ENCODE results near the gene TMEM255B.
A peak's percentile ranks its signal among the peaks of the same experiment; 100 is the strongest.
"Not testable (repeated sequence)": the region's sequence is repeated elsewhere in the genome, so short reads cannot be mapped to it uniquely, and the experiment has no call there.

TMEM255B gene

DNA sequence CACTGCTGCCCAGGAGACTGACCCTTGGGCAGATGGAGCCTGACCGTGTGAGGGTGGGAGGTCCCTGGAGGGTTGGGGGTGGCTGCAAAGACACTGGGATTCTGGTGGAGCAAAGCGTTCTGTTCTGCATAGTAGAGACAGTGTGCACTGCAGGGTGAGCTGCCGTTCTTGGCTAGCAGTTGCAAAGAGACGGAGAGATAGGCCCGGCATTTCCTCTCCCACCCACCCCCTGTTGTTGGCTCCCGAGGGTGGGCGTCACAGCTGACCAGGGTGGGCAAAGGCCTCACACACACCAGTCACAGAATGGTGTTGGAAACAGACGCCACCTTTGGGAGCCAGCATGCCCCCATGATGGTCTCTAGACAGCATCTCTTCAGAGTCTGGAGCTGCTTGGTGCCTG lies 11.4 kb downstream of the TMEM255B start:
- DNase-seq = no peak

DNA sequence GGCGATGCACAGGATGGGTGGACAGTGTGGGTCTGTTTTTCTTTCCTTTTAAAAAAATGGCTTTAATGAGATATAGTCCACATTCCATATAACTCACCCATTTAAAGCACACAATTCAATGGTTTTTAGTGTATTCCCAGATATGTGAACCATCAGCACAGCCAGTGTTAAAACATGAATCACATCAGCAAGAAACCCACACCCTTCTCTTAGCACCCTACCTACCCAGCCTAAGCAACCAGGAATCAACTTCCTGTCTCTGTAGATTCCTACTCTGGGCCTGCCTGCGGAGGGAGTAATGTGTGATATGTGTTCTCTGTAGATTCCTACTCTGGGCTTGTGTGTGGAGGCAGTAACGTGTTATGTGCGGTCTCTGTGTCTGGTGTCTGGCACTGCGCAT lies 11.9 kb downstream of the TMEM255B start:
- DNase-seq = no peak

DNA sequence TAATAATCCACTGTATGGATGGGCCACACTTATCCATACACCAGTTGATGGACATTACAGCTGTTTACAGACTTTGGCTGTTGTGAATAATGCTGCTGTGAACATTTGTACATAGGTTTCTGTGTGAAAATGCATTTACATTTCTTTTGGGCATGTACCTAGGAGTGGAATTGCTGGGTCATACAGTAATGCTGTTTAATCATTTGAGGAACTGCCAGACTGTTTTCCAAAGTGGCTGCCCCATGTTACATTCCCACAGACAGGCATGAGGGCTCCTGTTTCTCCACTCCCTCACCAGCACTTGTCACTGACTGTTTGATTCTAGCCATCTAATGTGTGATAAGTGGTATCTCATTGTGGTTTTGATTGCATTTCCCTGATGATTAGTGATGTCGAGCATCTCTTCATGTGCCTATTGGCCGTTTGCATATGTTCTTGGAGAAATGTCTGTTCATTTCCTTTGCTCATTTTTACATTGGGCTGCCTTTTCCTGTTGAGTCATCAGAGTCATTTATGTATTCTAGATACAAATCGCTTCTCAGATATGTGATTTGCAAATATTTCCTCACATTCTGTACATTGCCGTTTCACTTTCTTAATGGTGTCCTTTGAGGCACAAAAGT lies 12.8 kb downstream of the TMEM255B start:
- DNase-seq = no peak

DNA sequence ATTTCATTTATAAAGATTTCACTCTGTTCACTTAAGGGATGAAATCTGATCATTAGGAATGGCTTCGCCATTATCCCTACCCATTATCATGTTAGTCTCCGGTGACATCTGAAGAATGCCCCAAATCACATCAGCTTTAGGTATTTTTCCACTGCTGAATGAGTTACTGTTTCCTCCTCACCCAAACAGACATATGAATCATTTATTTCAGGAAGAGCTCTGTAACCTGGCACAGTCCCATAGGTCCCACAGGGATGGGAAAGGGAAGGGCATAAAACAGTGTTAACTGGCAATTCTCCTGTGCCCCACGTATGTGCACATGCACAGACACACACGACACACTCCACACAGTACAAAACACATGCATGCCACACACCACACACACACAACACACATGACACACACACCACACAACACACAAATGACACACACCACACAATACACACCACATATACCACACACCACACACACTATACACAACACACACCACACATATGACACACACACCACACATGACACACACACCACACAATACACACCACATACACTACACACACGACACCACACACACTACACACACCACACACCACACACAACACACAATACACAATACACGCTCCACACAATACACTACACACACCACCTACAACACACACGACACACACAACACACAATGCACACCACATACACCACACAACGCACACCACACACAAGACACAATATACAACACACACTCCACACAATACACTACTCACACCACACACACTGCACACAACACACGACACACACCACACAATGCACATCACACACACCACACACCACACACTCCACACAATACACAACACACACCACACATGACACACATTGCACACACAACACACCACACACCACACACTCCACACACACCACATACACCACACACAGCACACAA lies 15.4 kb downstream of the TMEM255B start:
- DNase-seq = no peak

DNA sequence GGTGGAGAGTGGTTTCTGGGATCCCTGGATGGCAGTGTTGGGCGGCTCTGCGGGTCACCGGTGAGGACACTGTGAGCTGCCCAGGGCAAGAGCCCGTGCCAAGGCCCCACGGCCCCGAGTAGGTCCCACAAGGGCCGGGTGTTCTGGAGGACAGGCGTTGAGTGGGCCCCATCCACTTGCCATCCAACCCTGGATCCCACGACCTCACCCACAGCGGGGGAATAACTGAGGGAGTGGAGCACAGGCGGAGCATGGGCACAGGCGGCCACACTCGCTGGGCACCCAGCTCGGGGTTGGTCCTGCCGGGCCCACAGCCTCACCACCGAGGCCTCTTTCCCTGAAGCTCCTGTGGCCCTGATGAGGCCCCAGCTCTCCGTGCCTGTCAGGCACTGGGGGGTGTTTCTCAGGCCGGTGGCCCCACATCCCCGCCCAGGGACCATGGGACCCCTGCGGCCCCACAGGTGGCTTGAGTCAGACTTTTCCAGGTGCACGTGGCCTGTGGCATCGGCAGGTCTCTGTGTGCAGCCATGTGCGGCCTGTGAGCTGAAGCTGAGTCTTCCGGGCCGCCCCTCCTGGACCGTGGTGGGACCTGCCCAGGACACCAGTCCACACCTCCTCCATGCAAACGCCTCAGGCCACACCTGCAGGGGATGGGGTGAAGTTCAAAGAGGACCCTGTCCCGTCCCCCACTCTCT lies 16.6 kb downstream of the TMEM255B start:
- DNase-seq = no peak

DNA sequence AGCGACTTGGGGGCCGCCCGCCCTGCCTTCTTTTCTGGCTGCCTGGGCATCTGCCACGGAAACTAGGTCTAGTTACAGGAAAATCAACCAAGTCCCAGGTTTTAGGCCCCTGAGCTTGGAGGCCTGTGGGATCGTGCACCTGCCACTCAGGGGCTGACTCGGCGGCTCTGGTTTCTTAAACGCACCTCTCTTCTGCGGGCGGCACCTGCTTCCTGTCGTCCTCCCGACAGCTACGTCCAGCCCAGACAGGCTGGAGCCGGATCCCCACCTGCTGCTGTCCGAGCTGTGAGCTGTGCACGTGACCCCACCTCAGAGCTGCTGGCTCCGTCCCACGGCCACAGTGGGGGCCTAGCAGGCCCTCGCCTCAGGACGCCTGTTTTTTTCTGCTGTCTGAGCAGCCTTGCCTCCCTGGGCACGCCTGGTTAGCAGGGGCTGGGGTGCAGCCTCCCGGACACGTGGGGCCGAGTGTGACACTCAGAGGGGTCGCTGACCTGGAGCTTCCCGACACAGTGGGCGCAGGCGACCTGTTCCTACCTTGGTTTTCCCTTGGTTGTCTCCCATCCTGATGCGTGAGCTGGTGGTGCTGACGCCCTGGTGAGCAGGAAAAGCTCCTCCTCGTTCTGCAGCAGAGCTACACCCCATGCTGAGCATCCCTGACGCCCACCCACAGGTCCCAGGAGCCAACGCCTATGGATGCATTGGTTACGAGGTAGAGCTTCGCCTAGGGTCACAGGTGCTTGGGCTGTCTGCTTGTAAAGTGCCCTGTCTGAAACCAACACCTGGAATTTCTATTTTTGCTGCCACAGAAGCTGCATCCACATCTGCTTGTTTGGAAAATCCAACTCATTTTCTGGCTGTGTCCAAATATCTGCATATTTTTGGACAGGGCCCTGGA lies 17.5 kb downstream of the TMEM255B start:
- DNase-seq = peak; percentile 39 to 74

DNA sequence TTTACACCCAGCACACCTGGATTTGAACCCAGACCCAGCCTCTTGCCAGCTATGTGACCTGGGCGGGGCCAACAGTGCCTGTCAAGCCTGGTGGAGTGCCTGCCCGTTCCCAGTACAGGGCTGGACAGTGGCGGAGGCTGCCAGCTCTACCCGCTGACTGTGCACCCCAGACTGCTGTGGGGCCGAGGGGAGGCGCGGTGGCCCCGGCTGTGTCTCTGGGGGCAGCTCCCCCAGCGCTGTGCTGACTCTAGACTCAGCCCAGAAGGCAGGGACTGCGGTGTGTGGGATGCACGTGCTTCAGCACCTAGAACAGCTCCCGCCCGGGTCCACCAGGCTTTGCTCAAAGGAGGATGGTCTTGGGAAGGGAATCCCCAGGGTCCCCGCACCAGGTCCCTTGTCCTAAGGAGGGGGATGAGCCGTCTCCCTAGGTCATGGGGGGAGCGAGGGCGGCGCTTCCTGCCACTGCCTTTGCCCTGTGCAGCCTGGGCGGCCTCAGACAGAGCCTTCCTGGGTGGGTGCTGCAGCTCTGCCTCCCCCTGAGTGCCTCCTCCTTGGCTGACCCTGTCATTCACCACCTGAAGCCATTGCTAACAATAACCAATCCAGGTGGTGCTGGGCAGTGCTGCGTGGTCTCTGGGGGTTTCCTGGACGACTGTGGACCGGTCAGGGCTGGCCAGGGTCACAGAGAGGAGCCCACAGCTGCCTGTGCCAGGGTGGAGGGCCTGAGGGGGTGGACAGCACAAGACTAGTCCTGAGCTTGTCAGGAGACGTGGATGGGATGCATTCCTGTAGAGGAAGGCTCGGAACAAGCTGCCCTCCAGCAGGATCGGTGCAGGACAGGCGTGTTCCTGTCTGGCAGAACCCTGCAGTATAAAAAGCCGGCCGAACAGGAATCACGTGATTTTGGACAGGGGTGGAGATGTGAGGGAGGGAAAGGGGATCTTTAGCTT lies 18.6 kb downstream of the TMEM255B start:
- DNase-seq = peak in 1 of 2 experiments; percentile 32

DNA sequence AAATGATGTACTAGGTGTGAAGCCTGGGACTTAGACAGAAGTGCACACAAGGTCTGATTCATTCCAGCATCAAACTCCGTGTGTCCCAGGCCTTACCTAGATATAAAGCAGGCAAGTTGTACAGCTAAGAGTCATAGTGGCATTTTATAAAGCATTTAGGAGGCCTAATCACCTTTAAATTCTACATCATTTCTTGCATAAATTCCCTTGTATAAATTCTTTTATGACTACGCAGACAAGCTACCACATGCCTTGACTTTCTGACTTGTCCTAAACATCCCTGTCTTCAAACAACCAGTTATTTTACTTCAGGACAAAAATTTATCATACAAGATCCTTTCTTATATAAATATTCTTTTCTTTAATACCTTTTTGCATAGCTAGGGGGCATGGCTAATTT lies 22.5 kb downstream of the TMEM255B start:
- DNase-seq = no peak

DNA sequence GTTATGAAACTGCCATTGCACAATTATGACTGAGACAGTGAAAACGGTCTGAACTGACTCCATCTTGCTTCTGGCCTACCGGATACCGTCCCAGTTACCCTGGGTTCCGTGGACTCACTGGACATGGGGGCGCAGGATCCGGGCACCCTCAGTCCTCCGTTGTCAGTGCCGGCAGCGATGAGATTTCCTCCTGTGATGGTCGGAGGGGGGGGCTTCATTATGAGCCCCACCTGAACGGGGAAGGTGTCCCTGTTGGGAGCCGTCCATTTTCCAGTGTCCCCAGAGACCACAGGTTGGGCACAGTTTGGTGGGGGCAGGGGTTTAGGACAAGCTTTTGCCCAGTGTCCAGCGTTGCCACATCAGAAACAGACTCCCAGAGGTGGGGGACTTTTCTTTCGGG lies 23.4 kb downstream of the TMEM255B start:
- no peak for DNase-seq

DNA sequence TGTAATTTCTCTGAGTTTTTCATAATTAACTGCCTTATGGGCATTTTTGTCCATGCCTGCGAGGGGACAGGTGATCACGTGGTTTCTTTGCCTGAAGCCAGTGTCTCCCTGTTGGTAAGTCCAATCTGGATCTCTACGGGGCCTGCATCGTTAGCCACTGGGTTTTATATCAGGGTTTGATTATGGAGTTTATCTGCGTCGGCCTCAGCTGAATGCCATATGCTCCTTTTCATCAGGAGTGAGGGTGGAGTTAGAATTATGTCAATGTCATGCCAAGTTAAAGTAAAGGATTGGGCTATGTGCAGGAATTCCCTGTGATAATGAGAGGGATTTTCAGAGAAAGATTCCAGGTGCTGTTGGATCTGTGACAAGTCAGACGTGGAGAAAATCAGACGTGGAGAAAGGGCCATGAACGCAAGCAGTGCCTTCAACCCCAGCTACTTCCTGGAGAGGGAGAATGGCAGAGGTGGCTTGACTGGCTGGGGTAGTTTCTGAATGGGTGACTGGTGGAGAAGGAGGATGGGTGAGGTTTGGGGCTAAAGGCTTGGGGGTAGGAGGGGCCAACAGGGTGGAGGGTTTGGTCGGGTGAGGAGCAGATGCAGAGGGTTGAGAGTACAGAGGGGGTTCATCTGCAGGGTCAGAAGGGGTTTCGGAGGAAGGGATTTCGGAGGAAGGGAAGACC lies 24.3 kb downstream of the TMEM255B start:
- DNase-seq = no peak

DNA sequence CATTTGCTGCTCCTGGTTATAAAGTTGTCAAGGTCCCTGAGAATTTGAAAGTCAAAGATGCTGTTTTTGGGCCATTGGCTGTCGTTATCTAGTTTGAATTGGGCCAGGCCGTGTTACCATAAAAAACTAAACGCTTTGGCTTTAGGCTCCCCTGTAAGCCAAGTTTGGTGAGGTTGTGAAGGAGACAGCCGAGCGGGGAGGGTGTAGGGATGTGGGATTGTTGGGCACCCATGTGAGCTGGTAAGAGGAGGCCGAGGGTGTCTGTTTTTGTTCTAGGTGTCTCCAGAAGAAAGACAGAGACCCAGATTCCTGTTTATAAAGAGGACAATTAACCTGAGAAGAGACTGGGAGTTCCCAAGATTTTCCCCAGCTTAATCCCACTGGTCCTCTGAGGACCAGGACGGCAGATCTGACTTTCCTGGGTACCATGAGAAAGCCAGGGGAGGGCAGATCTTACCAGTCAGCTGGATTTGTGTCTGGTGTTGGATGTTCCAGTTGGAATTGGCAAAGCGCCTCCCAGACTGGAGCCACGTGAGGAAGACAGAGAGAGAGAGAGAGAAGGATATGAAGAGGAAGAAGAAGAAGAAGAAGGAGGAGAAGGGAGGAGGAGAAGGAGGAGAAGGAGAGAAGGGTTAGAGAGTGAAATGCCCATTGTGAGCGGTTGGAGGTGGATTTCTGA lies 25.1 kb downstream of the TMEM255B start:
- DNase-seq = no peak

DNA sequence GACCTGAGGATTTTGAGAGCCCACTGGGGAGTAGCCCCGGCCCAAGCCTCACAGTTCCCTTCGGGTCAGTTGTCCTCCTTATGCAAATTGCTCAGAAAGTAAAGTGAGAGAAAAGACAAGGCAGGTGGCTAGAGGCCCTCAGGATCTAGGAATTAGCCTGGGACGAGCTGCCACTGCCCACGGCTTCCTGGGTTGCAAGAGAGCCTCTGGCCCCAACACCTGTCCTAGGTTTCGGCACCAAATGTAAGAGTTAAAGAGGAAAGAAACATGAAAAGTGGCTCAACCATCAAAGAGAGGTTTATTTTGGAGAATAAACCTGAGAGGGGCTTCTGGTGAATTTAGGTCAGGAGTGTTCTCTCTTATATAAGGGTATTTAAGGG lies 25.6 kb downstream of the TMEM255B start:
- no peak for DNase-seq

DNA sequence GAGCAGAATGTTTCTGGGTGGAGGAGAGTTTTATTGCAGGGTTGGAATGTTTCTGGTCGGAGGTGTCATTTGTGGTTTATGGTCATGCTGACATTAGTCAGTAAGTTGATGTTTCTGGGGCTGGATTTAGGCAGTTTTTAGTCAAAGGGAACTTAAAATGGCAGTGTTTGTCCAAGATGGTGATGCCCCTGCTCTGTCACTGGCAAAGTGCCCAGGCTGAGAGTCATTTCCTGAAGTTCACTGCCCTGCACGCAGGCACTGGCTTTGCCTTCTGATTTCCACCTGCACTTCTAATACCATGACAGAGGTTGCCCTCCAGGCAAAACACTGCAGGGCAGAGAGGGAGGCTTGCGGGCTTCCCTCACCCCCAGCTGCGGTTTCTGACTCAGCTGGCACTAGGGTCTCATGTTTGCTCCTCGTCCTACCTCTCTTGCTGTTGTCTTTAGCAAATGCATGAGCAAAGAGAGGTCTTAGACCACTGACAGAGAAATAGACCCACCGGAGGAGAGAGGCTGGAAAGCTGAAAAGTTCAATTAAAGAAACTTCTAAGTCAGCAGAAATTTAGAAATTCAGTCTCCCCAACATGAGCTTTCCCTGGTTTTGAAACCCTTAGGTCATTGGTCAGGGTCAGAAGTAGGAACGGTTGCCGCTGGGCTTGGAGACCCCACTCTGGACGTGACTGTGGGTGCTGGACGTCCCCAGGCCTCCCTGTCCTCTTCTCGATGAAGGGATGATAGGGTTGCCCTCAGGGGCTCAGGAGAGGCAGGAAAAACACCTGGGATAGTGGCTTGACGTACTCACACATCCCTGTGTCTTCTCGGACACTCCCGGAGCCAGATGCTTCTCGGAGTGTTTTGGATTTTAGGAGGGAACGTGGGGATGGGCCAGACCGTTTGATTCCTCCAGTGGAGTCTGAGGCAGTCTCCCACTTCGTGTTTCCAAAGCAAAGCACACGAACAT lies 26.3 kb downstream of the TMEM255B start:
- DNase-seq = no peak

DNA sequence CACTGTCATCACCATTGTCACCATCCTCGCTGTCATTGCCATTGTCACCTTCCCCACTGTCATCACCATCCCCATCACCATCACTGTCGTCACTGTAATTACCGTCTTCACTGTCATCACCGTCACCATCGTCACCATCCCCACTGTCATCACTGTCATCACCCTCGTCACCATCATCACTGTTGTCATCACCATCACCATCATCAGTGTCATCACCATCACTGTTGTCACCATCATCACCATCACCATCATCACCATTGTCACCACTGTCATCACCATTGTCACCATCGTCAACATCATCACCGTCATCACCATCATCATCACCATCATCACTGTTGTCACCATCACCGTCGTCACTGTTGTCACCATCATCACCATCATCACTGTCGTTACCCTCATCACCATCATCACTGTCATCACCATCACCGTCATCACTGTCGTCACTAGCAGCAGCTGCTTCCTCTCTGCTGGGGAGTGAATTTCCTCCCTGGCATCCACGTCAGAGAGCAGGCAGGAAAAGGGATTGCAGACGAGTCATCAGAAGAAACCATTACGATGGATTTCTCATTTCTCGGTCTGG lies 27.3 kb downstream of the TMEM255B start:
- DNase-seq = no peak

DNA sequence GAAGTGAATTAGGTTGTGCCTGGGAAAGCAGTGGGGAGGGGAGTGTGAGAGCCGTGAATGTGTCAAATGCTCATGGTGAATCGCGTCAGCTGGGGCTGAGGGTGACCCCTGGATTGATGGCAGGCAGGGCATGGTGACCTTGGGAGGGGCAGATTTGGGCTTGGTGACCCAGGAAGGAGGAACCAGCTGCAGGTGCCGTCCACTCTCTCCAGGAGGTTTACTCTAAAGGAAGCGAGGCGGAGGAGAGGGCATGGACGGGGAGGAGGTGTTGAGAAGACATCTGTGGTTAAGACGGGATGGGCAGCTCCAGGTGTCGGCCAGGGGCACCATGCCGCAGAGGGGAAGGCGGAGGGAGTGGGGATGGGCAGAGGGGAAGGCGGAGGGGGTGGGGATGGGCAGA lies 28.7 kb downstream of the TMEM255B start:
- DNase-seq = no peak

DNA sequence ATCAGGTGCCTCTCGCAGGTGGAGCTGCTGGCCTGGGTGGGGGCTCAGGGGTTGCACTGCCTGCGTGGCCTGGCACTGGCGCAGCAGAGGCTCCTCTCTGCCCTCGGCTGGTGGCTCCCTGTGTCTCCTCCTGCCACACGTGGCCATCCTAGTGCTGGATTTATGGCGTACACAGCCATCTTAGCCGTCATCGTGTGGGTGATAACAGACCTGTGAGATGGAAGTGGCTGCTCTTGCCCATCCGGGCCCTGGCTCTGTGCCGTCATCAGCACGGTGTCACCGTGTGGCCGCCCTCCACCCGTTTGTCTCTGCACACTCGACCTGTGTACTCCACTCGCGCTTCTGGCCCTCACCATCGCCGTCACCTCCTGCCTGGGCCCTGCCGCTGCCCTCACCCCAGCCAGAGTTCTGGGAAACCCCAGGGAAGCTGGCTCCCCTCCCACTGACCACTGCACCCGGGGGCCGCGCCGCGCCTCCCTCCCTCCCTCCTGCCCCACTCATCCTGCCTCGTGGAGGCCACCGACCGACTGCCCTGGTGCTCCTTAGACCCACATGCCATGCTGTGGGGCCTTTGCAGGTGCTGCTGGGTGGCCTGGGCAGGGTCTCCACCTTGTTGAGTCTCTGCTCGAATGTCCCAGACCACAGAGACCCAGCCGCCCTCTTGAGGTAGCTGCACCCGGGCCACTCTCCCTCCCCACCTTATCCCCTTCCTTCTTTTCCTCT lies 29.5 kb downstream of the TMEM255B start:
- no peak for DNase-seq

DNA sequence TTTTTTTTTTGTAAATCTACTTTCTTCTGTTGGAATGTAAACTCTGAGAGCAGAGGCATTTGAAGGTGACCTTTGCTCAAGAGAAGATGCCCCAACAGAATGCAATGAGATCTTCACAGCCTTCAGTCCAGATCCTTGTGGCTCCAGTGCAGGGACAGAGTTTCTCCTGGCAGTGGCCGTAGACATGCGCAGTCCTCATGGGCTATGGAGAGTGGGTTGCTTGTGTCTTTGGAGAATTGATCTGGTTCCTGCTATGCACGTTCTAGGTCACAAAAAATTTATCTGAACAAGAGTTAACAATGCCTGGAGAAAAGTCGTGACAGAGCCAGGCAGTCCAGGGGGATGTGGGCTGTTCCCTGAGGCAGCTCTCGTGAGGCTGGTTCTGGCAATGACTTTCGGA lies 30.1 kb downstream of the TMEM255B start:
- no peak for DNase-seq

DNA sequence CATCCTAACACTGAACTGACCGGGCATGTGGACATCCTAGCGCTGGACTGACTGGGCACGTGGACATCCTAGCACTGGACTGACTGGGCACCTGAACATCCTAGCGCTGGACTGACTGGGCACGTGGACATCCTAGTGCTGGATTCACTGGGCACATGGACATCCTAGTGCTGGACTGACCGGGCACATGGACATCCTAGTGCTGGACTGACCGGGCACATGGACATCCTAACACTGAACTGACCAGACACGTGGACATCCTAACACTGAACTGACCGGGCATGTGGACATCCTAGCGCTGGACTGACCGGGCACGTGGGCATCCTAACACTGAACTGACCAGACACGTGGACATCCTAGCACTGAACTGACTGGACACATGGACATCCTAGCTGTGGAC lies 30.9 kb downstream of the TMEM255B start:
- DNase-seq = not testable (repeated sequence)

Data from NCI-H526 (cell line).